HG03060 (cell line): ENCODE measurements around the gene TRIM27.
"Not testable (repeated sequence)": the region's sequence is repeated elsewhere in the genome, so short reads cannot be mapped to it uniquely, and the experiment has no call there.

Experiments used
- ATAC-seq: cut with Tn5 transposase; IDR thresholded peaks from one replicate; pipeline ENCODE4 v1.9.1; 2021; ENCODE audit warnings: low read depth, moderate number of reproducible peaks; ENCODE audit not compliant: unreplicated experiment

The TRIM27 gene

GRCh38 chr6:28923318-28924102 is at the start of gene TRIM27:
TSS of gene TRIM27 (minus strand) at chr6:28923985. CDS start at chr6:28923632, 353 bp downstream.
- peak; percentile 65 for ATAC-seq

- not testable (repeated sequence) for ATAC-seq
Observed at GRCh38 chr6:28970056-28970455, 46.3 kb upstream of the TRIM27 start.

- no peak for ATAC-seq
Observed at GRCh38 chr6:28969129-28969528, 45.3 kb upstream of the TRIM27 start.

GRCh38 chr6:28968476-28968875 is 44.7 kb upstream of the TRIM27 start:
- ATAC-seq, result no peak

GRCh38 chr6:28965706-28966105 is 41.9 kb upstream of the TRIM27 start:
- ATAC-seq, result no peak

- no peak for ATAC-seq
Observed at GRCh38 chr6:28960846-28961500, 37.2 kb upstream of the TRIM27 start.

- ATAC-seq, result not testable (repeated sequence)
Observed at GRCh38 chr6:28958561-28959243, 34.9 kb upstream of the TRIM27 start.

GRCh38 chr6:28957795-28958314 is 34.1 kb upstream of the TRIM27 start:
- ATAC-seq, result not testable (repeated sequence)

- ATAC-seq, result no peak
Observed at GRCh38 chr6:28956331-28956730, 32.5 kb upstream of the TRIM27 start.

- ATAC-seq, result no peak
Observed at GRCh38 chr6:28953585-28954258, 29.9 kb upstream of the TRIM27 start.

- no peak for ATAC-seq
Observed at GRCh38 chr6:28953039-28953584, 29.3 kb upstream of the TRIM27 start.

GRCh38 chr6:28949656-28950195 is 25.9 kb upstream of the TRIM27 start:
- ATAC-seq, result not testable (repeated sequence)

- ATAC-seq, result no peak
Observed at GRCh38 chr6:28948782-28949486, 25.1 kb upstream of the TRIM27 start.

- ATAC-seq, result no peak
Observed at GRCh38 chr6:28947831-28948270, 24.1 kb upstream of the TRIM27 start.

- no peak for ATAC-seq
Observed at GRCh38 chr6:28947067-28947765, 23.4 kb upstream of the TRIM27 start.

- no peak for ATAC-seq
Observed at GRCh38 chr6:28945349-28945748, 21.6 kb upstream of the TRIM27 start.

GRCh38 chr6:28944412-28944865 is 20.7 kb upstream of the TRIM27 start:
- no peak for ATAC-seq

GRCh38 chr6:28943557-28944411 is 20.0 kb upstream of the TRIM27 start:
- no peak for ATAC-seq
